Fibroblast of lung (primary cell): ENCODE measurements around the gene KIAA0586. TPM values are rescaled to one million over a fixed set of nuclear protein-coding genes. Genes with fewer than 3 reads are reported as not detected.

Source experiments
- DNase-seq, 2 donors: peaks; one replicate each; pipeline versions ENCODE4 v3.0.0 to v3.0.0-alpha.2; 2010; ENCODE audit warnings: low read depth in 2 of 2
- H2AFZ ChIP-seq: 2 replicates; pipeline ENCODE4 v1.5.1; 2012; ENCODE audit warnings: low read length, control low read depth, inconsistent platforms
- H3K27ac ChIP-seq: 2 replicates; pipeline ENCODE4 v1.5.1; 2011; ENCODE audit warnings: low read length, control low read depth; ENCODE audit not compliant: insufficient read depth
- H3K27me3 ChIP-seq: 2 replicates; pipeline ENCODE4 v1.5.1; 2011; ENCODE audit warnings: mild to moderate bottlenecking, low read length; ENCODE audit not compliant: control insufficient read depth, insufficient read depth
- H3K36me3 ChIP-seq: 2 replicates; pipeline ENCODE4 v1.5.1; 2011; ENCODE audit warnings: low read length; ENCODE audit not compliant: control insufficient read depth, insufficient read depth
- H3K4me1 ChIP-seq: 2 replicates; pipeline ENCODE4 v1.5.1; 2011; ENCODE audit warnings: low read length; ENCODE audit not compliant: control insufficient read depth, insufficient read depth; ENCODE audit errors: extremely low read depth
- H3K4me2 ChIP-seq: 2 replicates; pipeline ENCODE4 v1.5.1; 2011; ENCODE audit warnings: low read length, control low read depth; ENCODE audit not compliant: insufficient read depth; ENCODE audit errors: extremely low read depth
- H3K4me3 ChIP-seq, 4 experiments: fragments of 200-600 bp in 1 of 4; sonication (generic) in 1 of 4; replicated peaks in 1 of 4; 2 replicates each; pipeline ENCODE4 v1.5.1; 2011 to 2016; ENCODE audit warnings: low read length in 4 of 4, low read depth in 3 of 4, mild to moderate bottlenecking in 3 of 4, control low read depth in 2 of 4, inconsistent platforms in 1 of 4, mixed read lengths in 1 of 4; ENCODE audit not compliant: insufficient read depth in 1 of 4; ENCODE audit errors: control extremely low read depth in 1 of 4
- H3K79me2 ChIP-seq: 2 replicates; pipeline ENCODE4 v1.5.1; 2012; ENCODE audit warnings: mild to moderate bottlenecking, low read length, inconsistent platforms; ENCODE audit not compliant: control insufficient read depth, insufficient read depth
- H3K9ac ChIP-seq: 2 replicates; pipeline ENCODE4 v1.5.1; 2011; ENCODE audit warnings: mild to moderate bottlenecking, low read length, control low read depth; ENCODE audit not compliant: insufficient read depth
- H3K9me3 ChIP-seq: 2 replicates; pipeline ENCODE4 v1.5.1; 2012; ENCODE audit warnings: low read depth, low read length; ENCODE audit not compliant: control insufficient read depth, insufficient read depth
- H4K20me1 ChIP-seq: 2 replicates; pipeline ENCODE4 v1.5.1; 2011; ENCODE audit warnings: low read length; ENCODE audit not compliant: control insufficient read depth, insufficient read depth; ENCODE audit errors: extremely low read depth
- CTCF ChIP-seq, 2 donors: IDR thresholded peaks in 1 of 2; conservative IDR thresholded peaks in 1 of 2; 1 replicate in 1 of 2; 2 replicates in 1 of 2; pipeline ENCODE4 v1.5.1; 2011 to 2012; ENCODE audit warnings: low read length in 2 of 2, control low read depth in 1 of 2, inconsistent platforms in 1 of 2, low read depth in 1 of 2, mild to moderate bottlenecking in 1 of 2
- EZH2 ChIP-seq: IDR thresholded peaks from 2 replicates; pipeline ENCODE4 v1.5.1; 2012; ENCODE audit warnings: low read length, control low read depth, mild to moderate bottlenecking; ENCODE audit errors: missing control alignments
- polyA plus RNA-seq, 2 donors: library from polyadenylated mRNA; depleted of rRNA in 1 of 2; stranded (reverse) in 1 of 2; unstranded in 1 of 2; fragments of >200 nt; gene quantifications; 2 replicates each; pipeline ENCODE4 v1.2.1, GENCODE V29; 2011 to 2012; ENCODE audit warnings: missing spikeins in 1 of 2
- total RNA-seq: library from RNA; depleted of rRNA; stranded (reverse); fragments of >200 nt; gene quantifications from 2 replicates; pipeline ENCODE4 v1.2.1, GENCODE V29; 2014

KIAA0586 gene
- total and polyA plus RNA-seq, 2 donors (not counting 1 experiment from before 2014, with no cell fraction given), result 17.8 to 18.9 TPM

DNA sequence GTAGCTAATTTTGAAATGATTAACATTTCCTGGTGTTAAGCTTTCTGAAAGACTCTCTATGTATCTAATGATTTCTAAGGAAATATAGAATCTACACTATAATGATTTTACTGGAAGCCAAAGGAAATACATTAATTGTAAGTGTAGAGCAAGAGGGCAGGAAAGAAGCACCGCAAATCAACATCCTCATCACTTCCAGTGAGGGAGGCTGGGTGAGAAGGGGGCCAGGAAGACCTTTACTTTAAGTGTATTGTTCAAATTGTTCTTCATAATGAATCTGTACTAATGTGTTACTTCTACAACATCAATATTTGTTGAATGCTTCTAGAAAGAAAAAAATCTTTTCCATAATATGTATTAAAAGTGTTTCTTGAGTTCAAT, 144.9 kb downstream of the KIAA0586 start:
- Histone ChIP-seq H3K36me3 (no peaks in the 10 kb centered on the region), H3K4me2 (no peak overlapping the region), H3K27ac (no peak overlapping the region), H3K79me2 (no peaks in the 10 kb centered on the region), H3K9ac (no peak overlapping the region), H3K9me3 (no peaks in the 10 kb centered on the region), H3K4me1 (no peaks in the 10 kb centered on the region), H2AFZ (no peak overlapping the region), H4K20me1 (no peaks in the 10 kb centered on the region), H3K27me3 (no peaks in the 10 kb centered on the region), H3K4me3 (no peak overlapping the region)
- TF ChIP-seq EZH2 (no peak), CTCF (conservative IDR thresholded peaks at IDR 0.05 in 1 of 2, IDR thresholded peaks at IDR 0.05 in 1 of 2; ENCODE audit: low read depth in 1 of 2, low read length in 2 of 2) (no peak)
- no peak for DNase-seq

- Histone ChIP-seq H3K79me2 (no peaks in the 10 kb centered on the region), H2AFZ (no peak overlapping the region), H3K9ac (no peak overlapping the region), H3K27me3 (no peaks in the 10 kb centered on the region), H4K20me1 (no peaks in the 10 kb centered on the region), H3K36me3 (no peaks in the 10 kb centered on the region), H3K27ac (no peak overlapping the region), H3K4me1 (no peaks in the 10 kb centered on the region), H3K4me2 (no peak overlapping the region), H3K4me3 (no peak overlapping the region), H3K9me3 (no peaks in the 10 kb centered on the region)
- no peak for DNase-seq
- no peak for TF ChIP-seq CTCF (conservative IDR thresholded peaks at IDR 0.05 in 1 of 2, IDR thresholded peaks at IDR 0.05 in 1 of 2; ENCODE audit: low read depth in 1 of 2, low read length in 2 of 2)
- TF ChIP-seq EZH2, result no peak
Observed at GRCh38 chr14:58572863-58573262, 145.3 kb downstream of the KIAA0586 start.

- Histone ChIP-seq H3K4me2 (no peak overlapping the region), H3K4me3 (no peak overlapping the region), H3K27ac (no peak overlapping the region), H3K27me3 (no peaks in the 10 kb centered on the region), H2AFZ (no peak overlapping the region), H4K20me1 (no peaks in the 10 kb centered on the region), H3K9ac (no peak overlapping the region), H3K4me1 (no peaks in the 10 kb centered on the region), H3K79me2 (no peaks in the 10 kb centered on the region), H3K9me3 (no peaks in the 10 kb centered on the region), H3K36me3 (no peaks in the 10 kb centered on the region)
- TF ChIP-seq CTCF (conservative IDR thresholded peaks at IDR 0.05 in 1 of 2, IDR thresholded peaks at IDR 0.05 in 1 of 2; ENCODE audit: low read depth in 1 of 2, low read length in 2 of 2), result peak in 1 of 2 donors; percentile 7
- no peak for TF ChIP-seq EZH2
- no peak for DNase-seq
Observed at GRCh38 chr14:58574623-58575022, 147.1 kb downstream of the KIAA0586 start.
